SK-N-MC (cell line): ENCODE results near the gene KDM6A.

Source experiments
- EZH2 ChIP-seq: fragments of 200-600 bp; sonication (generic); IDR thresholded peaks from one replicate; pipeline ENCODE4 v1.6.1; 2017; ENCODE audit warnings: antibody characterized with exemption
- POLR2AphosphoS5 ChIP-seq: IDR thresholded peaks from 2 replicates; pipeline ENCODE4 v1.6.1; 2012; ENCODE audit warnings: mild to moderate bottlenecking, low read depth, low read length, borderline replicate concordance

GRCh38 chrX:44908153-44908552 is 35.2 kb downstream of the KDM6A start:
- TF ChIP-seq EZH2 (no peak), POLR2AphosphoS5 (no peak)
